Measurements from ENCODE around the gene GAK. TPM values are rescaled to one million over a fixed set of nuclear protein-coding genes. Genes with fewer than 3 reads are reported as not detected.

The GAK gene
- total RNA-seq, 4 donors from 2014 or later = 34.9 to 48.3 (median 44.5) TPM

DNA sequence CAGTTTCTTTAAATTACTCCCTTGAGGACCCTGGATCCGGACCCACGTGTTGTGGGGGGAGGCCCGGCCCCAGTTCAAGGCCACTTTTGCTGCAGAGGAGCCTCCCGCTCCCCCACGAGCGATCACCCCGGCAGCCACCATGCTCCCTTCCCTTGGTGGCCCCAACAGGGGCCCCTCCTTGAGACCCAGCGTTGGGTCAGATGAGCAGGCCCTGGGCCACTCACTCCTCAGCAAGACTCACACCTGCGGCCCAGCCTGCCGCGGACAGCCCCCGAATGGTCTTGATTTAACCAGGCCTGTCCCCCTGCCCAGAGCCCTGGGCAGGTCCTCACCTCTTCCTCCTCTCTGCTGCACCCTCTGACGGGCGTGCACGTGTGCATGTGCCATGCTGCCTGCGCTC lies 110.5 kb downstream of the GAK start:
- no peaks in the 10 kb centered on the region for H3K4me1 ChIP-seq
- intact Hi-C loops (cut with DNase I; ENCODE audit: low total_unique reads) = no loop called here
- no peak overlapping the region for H3K4me3 ChIP-seq
- no peak for ATAC-seq
- no peaks in the 10 kb centered on the region for H3K9me3 ChIP-seq
- H3K27me3 ChIP-seq = peaks cover 42 to 70% (median 63%) of the 10 kb centered on the region in 3 donors
- DNase-seq = no peak
- in situ Hi-C loops (cut with MboI; ENCODE audit: low sequenced_read_pairs in 4 of 4) = no loop called here
- TF ChIP-seq, protein P1, sequence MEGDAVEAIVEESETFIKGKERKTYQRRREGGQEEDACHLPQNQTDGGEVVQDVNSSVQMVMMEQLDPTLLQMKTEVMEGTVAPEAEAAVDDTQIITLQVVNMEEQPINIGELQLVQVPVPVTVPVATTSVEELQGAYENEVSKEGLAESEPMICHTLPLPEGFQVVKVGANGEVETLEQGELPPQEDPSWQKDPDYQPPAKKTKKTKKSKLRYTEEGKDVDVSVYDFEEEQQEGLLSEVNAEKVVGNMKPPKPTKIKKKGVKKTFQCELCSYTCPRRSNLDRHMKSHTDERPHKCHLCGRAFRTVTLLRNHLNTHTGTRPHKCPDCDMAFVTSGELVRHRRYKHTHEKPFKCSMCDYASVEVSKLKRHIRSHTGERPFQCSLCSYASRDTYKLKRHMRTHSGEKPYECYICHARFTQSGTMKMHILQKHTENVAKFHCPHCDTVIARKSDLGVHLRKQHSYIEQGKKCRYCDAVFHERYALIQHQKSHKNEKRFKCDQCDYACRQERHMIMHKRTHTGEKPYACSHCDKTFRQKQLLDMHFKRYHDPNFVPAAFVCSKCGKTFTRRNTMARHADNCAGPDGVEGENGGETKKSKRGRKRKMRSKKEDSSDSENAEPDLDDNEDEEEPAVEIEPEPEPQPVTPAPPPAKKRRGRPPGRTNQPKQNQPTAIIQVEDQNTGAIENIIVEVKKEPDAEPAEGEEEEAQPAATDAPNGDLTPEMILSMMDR (IDR thresholded peaks at IDR 0.05 in 4 of 5, conservative IDR thresholded peaks at IDR 0.05 in 1 of 5) = no peak
- no peak for TF ChIP-seq POLR2A (IDR thresholded peaks at IDR 0.05)
- no peak overlapping the region for H3K27ac ChIP-seq
- H3K36me3 ChIP-seq = no peaks in the 10 kb centered on the region

DNA sequence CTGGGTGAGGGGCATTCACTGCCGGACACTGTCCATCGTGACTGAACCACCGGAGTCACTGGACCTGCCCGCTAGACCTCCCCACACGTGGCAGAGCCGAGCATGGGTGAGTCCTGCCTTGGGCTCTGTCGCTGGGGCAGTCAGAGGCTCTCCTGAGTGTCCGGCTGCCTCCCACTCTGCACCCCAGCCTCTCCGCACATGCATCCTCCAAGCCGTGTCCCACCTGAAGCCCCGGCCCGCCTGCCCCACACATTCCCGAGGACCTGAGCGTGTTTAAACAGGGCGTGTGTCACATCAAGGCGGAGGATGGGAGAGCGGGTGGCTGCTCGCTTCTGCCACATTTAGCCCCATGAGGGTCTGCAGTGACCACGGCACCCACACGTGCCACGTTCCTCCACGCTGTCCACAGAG lies 110.9 kb downstream of the GAK start:
- peaks cover 41 to 67% (median 61%) of the 10 kb centered on the region in 3 donors for H3K27me3 ChIP-seq
- no peak overlapping the region for H3K27ac ChIP-seq
- H3K4me3 ChIP-seq = no peak overlapping the region
- ATAC-seq = no peak
- no peak for DNase-seq
- in situ Hi-C loops (cut with MboI; ENCODE audit: low sequenced_read_pairs in 4 of 4) (no loop called here), intact Hi-C loops (cut with DNase I; ENCODE audit: low total_unique reads) (no loop called here)
- no peaks in the 10 kb centered on the region for H3K36me3 ChIP-seq
- H3K9me3 ChIP-seq = no peaks in the 10 kb centered on the region
- no peaks in the 10 kb centered on the region for H3K4me1 ChIP-seq
- no peak for TF ChIP-seq POLR2A (IDR thresholded peaks at IDR 0.05)
- TF ChIP-seq, protein P1 (IDR thresholded peaks at IDR 0.05 in 4 of 5, conservative IDR thresholded peaks at IDR 0.05 in 1 of 5) = no peak

DNA sequence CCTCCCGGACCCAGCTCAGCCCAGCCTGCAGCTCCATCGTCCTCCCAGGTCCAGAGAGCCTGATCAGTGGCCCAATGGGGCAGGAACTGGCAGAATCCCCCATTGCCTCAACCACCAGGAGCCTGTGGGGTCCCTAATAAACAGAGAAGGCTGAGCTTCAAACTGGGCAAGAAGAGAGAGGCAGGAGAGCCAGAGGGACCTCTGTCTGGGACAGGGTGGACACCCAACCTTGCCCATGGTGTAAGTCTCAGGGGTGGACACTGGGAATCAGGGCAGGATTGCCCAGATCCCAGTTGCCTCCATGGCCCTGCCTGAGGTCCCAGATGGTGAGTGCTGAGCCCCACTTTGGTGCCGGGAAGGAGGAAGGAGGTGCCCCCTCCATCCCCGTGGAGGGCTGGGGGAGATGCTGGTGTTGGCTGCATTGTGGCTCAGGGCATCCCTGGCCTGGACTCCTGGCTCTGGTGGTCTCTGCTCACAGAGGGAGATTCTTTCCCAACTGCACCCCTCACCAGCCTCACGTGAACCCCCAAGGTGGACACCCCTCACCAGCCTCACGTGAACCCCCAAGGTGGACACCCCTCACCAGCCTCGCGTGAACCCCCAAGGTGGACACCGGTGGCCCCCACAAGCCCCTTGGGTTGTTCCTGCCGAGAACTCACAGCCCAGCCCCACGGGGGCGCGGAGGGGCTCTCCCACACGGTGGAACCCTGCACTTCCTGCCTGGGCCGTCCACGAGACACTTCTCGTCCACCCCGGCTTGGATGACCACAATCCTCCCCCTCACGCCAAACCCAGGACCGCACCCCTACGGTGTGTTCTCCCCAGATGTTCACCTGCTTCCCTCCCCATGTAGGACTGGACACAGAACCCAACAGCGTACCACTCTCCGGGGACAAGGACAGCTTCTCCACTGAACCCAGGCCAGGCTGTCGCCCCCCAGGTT lies 111.6 kb downstream of the GAK start:
- no peak overlapping the region for H3K4me3 ChIP-seq
- TF ChIP-seq, protein P1 (IDR thresholded peaks at IDR 0.05 in 4 of 5, conservative IDR thresholded peaks at IDR 0.05 in 1 of 5) = no peak
- no peak for TF ChIP-seq POLR2A (IDR thresholded peaks at IDR 0.05)
- no peaks in the 10 kb centered on the region for H3K9me3 ChIP-seq
- in situ Hi-C loops (cut with MboI; ENCODE audit: low sequenced_read_pairs in 4 of 4) = no loop called here
- DNase-seq = no peak
- H3K4me1 ChIP-seq = no peaks in the 10 kb centered on the region
- peaks cover 41 to 64% (median 61%) of the 10 kb centered on the region in 3 donors for H3K27me3 ChIP-seq
- intact Hi-C loops (cut with DNase I; ENCODE audit: low total_unique reads) = no loop called here
- H3K27ac ChIP-seq = no peak overlapping the region
- no peaks in the 10 kb centered on the region for H3K36me3 ChIP-seq
- no peak for ATAC-seq

DNA sequence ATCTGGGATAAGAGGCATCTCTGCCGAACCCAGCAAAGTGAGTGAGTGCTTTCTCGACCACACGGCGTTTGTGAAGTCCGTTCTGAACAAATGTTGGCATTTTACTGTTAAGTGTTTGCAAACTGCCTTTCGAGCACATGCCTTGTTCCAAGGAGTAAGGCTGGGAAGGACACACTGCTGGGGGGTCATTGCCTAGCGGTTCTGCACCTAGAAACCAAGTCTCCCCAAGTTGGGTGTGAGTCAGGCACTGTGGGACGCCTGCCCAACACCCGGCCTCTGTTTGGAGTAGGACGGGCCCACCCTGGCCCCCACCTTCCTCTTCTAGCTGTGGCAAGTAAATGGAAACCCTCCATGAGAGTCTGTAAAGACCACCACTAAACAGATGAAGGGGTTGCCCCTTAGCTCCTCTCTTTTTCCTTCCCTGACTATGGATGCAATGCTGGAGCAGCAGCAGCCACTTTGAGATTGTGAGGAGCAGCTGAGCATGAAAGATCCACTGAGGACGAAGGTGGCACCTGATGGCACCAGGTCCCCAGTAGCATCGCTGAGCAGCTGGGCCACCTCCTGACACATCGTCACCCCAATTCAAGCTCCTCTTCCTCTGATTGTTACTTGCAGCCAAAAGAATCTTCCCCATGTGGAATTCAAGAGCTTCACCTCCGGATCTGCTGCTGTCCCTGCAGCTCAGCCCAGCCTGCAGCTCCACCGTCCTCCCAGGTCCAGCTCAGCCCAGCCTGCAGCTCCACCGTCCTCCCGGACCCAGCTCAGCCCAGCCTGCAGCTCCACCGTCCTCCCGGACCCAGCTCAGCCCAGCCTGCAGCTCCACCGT lies 112.5 kb downstream of the GAK start:
- in situ Hi-C loops (cut with MboI; ENCODE audit: low sequenced_read_pairs in 4 of 4) (no loop called here), intact Hi-C loops (cut with DNase I; ENCODE audit: low total_unique reads) (no loop called here)
- H3K4me1 ChIP-seq = no peaks in the 10 kb centered on the region
- H3K36me3 ChIP-seq = no peaks in the 10 kb centered on the region
- H3K4me3 ChIP-seq = no peak overlapping the region
- H3K27me3 ChIP-seq = peaks cover 37 to 57% (median 56%) of the 10 kb centered on the region in 3 donors
- no peaks in the 10 kb centered on the region for H3K9me3 ChIP-seq
- DNase-seq (no peak), ATAC-seq (no peak)
- TF ChIP-seq POLR2A (IDR thresholded peaks at IDR 0.05) = no peak
- TF ChIP-seq, protein P1 (IDR thresholded peaks at IDR 0.05 in 4 of 5, conservative IDR thresholded peaks at IDR 0.05 in 1 of 5) = no peak
- no peak overlapping the region for H3K27ac ChIP-seq

Data from gastrocnemius medialis (tissue), 4 donors.